ENCODE data around the gene CDH3.

Gene CDH3

GRCh38 chr16:68644715-68645493, at the start of gene CDH3:
Gene CDH3 (plus strand): TSS chr16:68645310. CDS start chr16:68645380, 70 bp downstream.
- DNase-seq, result no peak

GRCh38 chr16:68596266-68596665, 48.8 kb upstream of the CDH3 start:
- DNase-seq, result no peak

- DNase-seq, result no peak
Observed at GRCh38 chr16:68599586-68599985, 45.5 kb upstream of the CDH3 start.

- DNase-seq, result no peak
Observed at GRCh38 chr16:68605746-68606145, 39.4 kb upstream of the CDH3 start.

- DNase-seq, result no peak
Observed at GRCh38 chr16:68607443-68607842, 37.7 kb upstream of the CDH3 start.

GRCh38 chr16:68608330-68608729, 36.8 kb upstream of the CDH3 start:
- DNase-seq, result no peak

GRCh38 chr16:68612996-68613395, 32.1 kb upstream of the CDH3 start:
- DNase-seq, result no peak

GRCh38 chr16:68617734-68618133, 27.4 kb upstream of the CDH3 start:
- DNase-seq, result no peak

GRCh38 chr16:68626557-68626956, 18.6 kb upstream of the CDH3 start:
- no peak for DNase-seq

- no peak for DNase-seq
Observed at GRCh38 chr16:68627951-68628425, 17.1 kb upstream of the CDH3 start.

GRCh38 chr16:68629351-68629910, 15.7 kb upstream of the CDH3 start:
- DNase-seq, result no peak

GRCh38 chr16:68636064-68636560, 9.0 kb upstream of the CDH3 start:
- no peak for DNase-seq

GRCh38 chr16:68636818-68637217, 8.3 kb upstream of the CDH3 start:
- DNase-seq, result no peak

- DNase-seq, result no peak
Observed at GRCh38 chr16:68640972-68641371, 4.1 kb upstream of the CDH3 start.

- DNase-seq, result no peak
Observed at GRCh38 chr16:68642047-68642435, 3.1 kb upstream of the CDH3 start.

GRCh38 chr16:68642436-68643101, 2.5 kb upstream of the CDH3 start:
- DNase-seq, result no peak

GRCh38 chr16:68643227-68643626, 1.9 kb upstream of the CDH3 start:
- no peak for DNase-seq

GRCh38 chr16:68643847-68644246, 1.3 kb upstream of the CDH3 start:
- no peak for DNase-seq

- no peak for DNase-seq
Observed at GRCh38 chr16:68644296-68644695, 814 bp upstream of the CDH3 start.

- DNase-seq, result no peak
Observed at GRCh38 chr16:68645494-68646388, 631 bp downstream of the CDH3 start.

- no peak for DNase-seq
Observed at GRCh38 chr16:68646953-68647659, 2.0 kb downstream of the CDH3 start.

- DNase-seq, result no peak
Observed at GRCh38 chr16:68651136-68651535, 6.0 kb downstream of the CDH3 start.
